ENCODE results near the gene ZDHHC14.

The ZDHHC14 gene

GRCh38 chr6:157605484-157605883, 224.5 kb downstream of the ZDHHC14 start:
- TF ChIP-seq REST (IDR thresholded peaks at IDR 0.05; ENCODE audit: insufficient replicate concordance, low read depth) (no peak), CTCF (IDR thresholded peaks at IDR 0.05; ENCODE audit: insufficient read depth, low read length) (no peak), SPI1 (IDR thresholded peaks at IDR 0.05; ENCODE audit: borderline replicate concordance, low read depth) (no peak), GABPA (IDR thresholded peaks at IDR 0.05; ENCODE audit: low read depth) (no peak), POLR2AphosphoS5 (IDR thresholded peaks at IDR 0.05; ENCODE audit: low read depth) (no peak)
- H3K4me3 ChIP-seq (replicated peaks; ENCODE audit: insufficient read depth, low read length), result no peak overlapping the region
- no peak overlapping the region for H3K27ac ChIP-seq (replicated peaks)
- no peak for DNase-seq (ENCODE audit: low read depth in 1 of 2, low spot score in 1 of 2)
- no peaks in the 10 kb centered on the region for H3K27me3 ChIP-seq (ENCODE audit: insufficient read depth, poor library complexity, severe bottlenecking)

GRCh38 chr6:157606516-157606915, 225.5 kb downstream of the ZDHHC14 start:
- Histone ChIP-seq H3K4me3 (replicated peaks; ENCODE audit: insufficient read depth, low read length) (no peak overlapping the region), H3K27me3 (ENCODE audit: insufficient read depth, poor library complexity, severe bottlenecking) (no peaks in the 10 kb centered on the region), H3K27ac (replicated peaks) (no peak overlapping the region)
- no peak for TF ChIP-seq CTCF (IDR thresholded peaks at IDR 0.05; ENCODE audit: insufficient read depth, low read length)
- TF ChIP-seq POLR2AphosphoS5 (IDR thresholded peaks at IDR 0.05; ENCODE audit: low read depth), result no peak
- no peak for TF ChIP-seq REST (IDR thresholded peaks at IDR 0.05; ENCODE audit: insufficient replicate concordance, low read depth)
- TF ChIP-seq SPI1 (IDR thresholded peaks at IDR 0.05; ENCODE audit: borderline replicate concordance, low read depth), result no peak
- no peak for TF ChIP-seq GABPA (IDR thresholded peaks at IDR 0.05; ENCODE audit: low read depth)
- no peak for DNase-seq (ENCODE audit: low read depth in 1 of 2, low spot score in 1 of 2)

- H3K27me3 ChIP-seq (ENCODE audit: insufficient read depth, poor library complexity, severe bottlenecking), result no peaks in the 10 kb centered on the region
- no peak overlapping the region; the same call in 1 of the 2 replicates for H3K27ac ChIP-seq (replicated peaks)
- TF ChIP-seq REST (IDR thresholded peaks at IDR 0.05; ENCODE audit: insufficient replicate concordance, low read depth) (no peak), SPI1 (IDR thresholded peaks at IDR 0.05; ENCODE audit: borderline replicate concordance, low read depth) (peak; percentile 97), CTCF (IDR thresholded peaks at IDR 0.05; ENCODE audit: insufficient read depth, low read length) (no peak), POLR2AphosphoS5 (IDR thresholded peaks at IDR 0.05; ENCODE audit: low read depth) (no peak)
- peak; percentile 28 to 41 for DNase-seq (ENCODE audit: low read depth in 1 of 2, low spot score in 1 of 2)
- no peak overlapping the region for H3K4me3 ChIP-seq (replicated peaks; ENCODE audit: insufficient read depth, low read length)
Measured at GRCh38 chr6:157607317-157608109, 226.5 kb downstream of the ZDHHC14 start.
